ENCODE measurements around the gene CIDEC.
"Not testable (repeated sequence)": the region's sequence is repeated elsewhere in the genome, so short reads cannot be mapped to it uniquely, and the experiment has no call there.

The CIDEC gene

GRCh38 chr3:9897408-9898372 is 17.6 kb upstream of the CIDEC start:
- Histone ChIP-seq H3K36me3 (ENCODE audit: low read length) (peaks cover 3% of the 10 kb centered on the region; the same call in 1 of the 2 replicates), H3K27me3 (ENCODE audit: low read length) (no peaks in the 10 kb centered on the region), H3K4me3 (ENCODE audit: insufficient read depth, low read length, poor library complexity, severe bottlenecking) (no peak overlapping the region), H3K27ac (ENCODE audit: low read depth, low read length) (no peak overlapping the region), H4K20me1 (ENCODE audit: low read depth, low read length) (peaks cover 5% of the 10 kb centered on the region; the same call in 1 of the 2 replicates), H3K79me2 (ENCODE audit: insufficient read depth, low read length) (peaks cover 4% of the 10 kb centered on the region), H3K4me2 (ENCODE audit: low read depth, low read length, poor library complexity, severe bottlenecking) (no peak overlapping the region), H2AFZ (ENCODE audit: low read depth, low read length, severe bottlenecking) (no peak overlapping the region), H3F3A (ENCODE audit: insufficient read depth) (0 out of 2 replicates have a peak, but pooled peaks cover 9% of the 10 kb centered on the region), H3K9me3 (ENCODE audit: insufficient read depth, low read length) (no peaks in the 10 kb centered on the region), H3K9ac (ENCODE audit: low read length) (no peak overlapping the region), H3K9me2 (replicated peaks; ENCODE audit: insufficient read depth, low read length) (no peaks in the 10 kb centered on the region)
- TF ChIP-seq EZH2phosphoT487 (conservative IDR thresholded peaks at IDR 0.05; ENCODE audit: low read length) = no peak
- TF ChIP-seq, protein P1, sequence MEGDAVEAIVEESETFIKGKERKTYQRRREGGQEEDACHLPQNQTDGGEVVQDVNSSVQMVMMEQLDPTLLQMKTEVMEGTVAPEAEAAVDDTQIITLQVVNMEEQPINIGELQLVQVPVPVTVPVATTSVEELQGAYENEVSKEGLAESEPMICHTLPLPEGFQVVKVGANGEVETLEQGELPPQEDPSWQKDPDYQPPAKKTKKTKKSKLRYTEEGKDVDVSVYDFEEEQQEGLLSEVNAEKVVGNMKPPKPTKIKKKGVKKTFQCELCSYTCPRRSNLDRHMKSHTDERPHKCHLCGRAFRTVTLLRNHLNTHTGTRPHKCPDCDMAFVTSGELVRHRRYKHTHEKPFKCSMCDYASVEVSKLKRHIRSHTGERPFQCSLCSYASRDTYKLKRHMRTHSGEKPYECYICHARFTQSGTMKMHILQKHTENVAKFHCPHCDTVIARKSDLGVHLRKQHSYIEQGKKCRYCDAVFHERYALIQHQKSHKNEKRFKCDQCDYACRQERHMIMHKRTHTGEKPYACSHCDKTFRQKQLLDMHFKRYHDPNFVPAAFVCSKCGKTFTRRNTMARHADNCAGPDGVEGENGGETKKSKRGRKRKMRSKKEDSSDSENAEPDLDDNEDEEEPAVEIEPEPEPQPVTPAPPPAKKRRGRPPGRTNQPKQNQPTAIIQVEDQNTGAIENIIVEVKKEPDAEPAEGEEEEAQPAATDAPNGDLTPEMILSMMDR (IDR thresholded peaks at IDR 0.05; ENCODE audit: insufficient read depth, low read length, poor library complexity, severe bottlenecking) = no peak

GRCh38 chr3:9896755-9897407 is 16.8 kb upstream of the CIDEC start:
- H3K4me3 ChIP-seq (ENCODE audit: insufficient read depth, low read length, poor library complexity, severe bottlenecking); H3K9ac ChIP-seq (ENCODE audit: low read length); H4K20me1 ChIP-seq (ENCODE audit: low read depth, low read length); H3F3A ChIP-seq (ENCODE audit: insufficient read depth); H3K36me3 ChIP-seq (ENCODE audit: low read length); H3K27me3 ChIP-seq (ENCODE audit: low read length); H2AFZ ChIP-seq (ENCODE audit: low read depth, low read length, severe bottlenecking); H3K27ac ChIP-seq (ENCODE audit: low read depth, low read length); H3K9me3 ChIP-seq (ENCODE audit: insufficient read depth, low read length); H3K79me2 ChIP-seq (ENCODE audit: insufficient read depth, low read length); H3K4me2 ChIP-seq (ENCODE audit: low read depth, low read length, poor library complexity, severe bottlenecking); H3K9me2 ChIP-seq (replicated peaks; ENCODE audit: insufficient read depth, low read length): not testable (repeated sequence)

- not testable (repeated sequence) for H3K27ac ChIP-seq (ENCODE audit: low read depth, low read length); H3K9me3 ChIP-seq (ENCODE audit: insufficient read depth, low read length); H4K20me1 ChIP-seq (ENCODE audit: low read depth, low read length); H3K27me3 ChIP-seq (ENCODE audit: low read length); H3K9me2 ChIP-seq (replicated peaks; ENCODE audit: insufficient read depth, low read length); H3F3A ChIP-seq (ENCODE audit: insufficient read depth); H3K4me3 ChIP-seq (ENCODE audit: insufficient read depth, low read length, poor library complexity, severe bottlenecking); H3K36me3 ChIP-seq (ENCODE audit: low read length); H3K9ac ChIP-seq (ENCODE audit: low read length); H2AFZ ChIP-seq (ENCODE audit: low read depth, low read length, severe bottlenecking); H3K4me2 ChIP-seq (ENCODE audit: low read depth, low read length, poor library complexity, severe bottlenecking)
- H3K79me2 ChIP-seq (ENCODE audit: insufficient read depth, low read length) = peaks cover 19% of the 10 kb centered on the region
Observed at GRCh38 chr3:9895715-9896114, 15.7 kb upstream of the CIDEC start.

DNA sequence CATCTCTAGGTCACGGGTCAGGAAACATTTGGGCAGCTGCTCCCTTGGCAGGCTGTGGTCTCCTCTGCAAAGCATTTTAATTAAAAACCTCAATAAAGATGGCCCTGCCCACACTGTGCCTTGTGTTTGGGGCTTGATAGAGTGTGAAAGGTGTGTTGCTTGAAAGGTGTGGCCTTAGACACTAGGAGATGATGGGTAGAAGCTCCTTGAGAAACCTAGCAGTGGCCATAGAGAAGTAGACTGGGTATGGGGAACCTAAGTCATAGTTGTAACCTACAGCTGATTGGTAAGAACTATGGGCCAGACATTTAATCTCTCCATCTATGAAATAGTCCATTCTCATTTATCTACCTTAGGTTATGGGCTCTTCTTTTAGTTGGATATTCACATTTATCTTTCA is 13.7 kb upstream of the CIDEC start:
- Histone ChIP-seq H3F3A (ENCODE audit: insufficient read depth) (0 out of 2 replicates have a peak, but pooled peaks cover 12% of the 10 kb centered on the region), H3K4me2 (ENCODE audit: low read depth, low read length, poor library complexity, severe bottlenecking) (no peak overlapping the region), H2AFZ (ENCODE audit: low read depth, low read length, severe bottlenecking) (no peak overlapping the region), H3K9ac (ENCODE audit: low read length) (no peak overlapping the region), H4K20me1 (ENCODE audit: low read depth, low read length) (peaks cover 5% of the 10 kb centered on the region), H3K4me3 (ENCODE audit: insufficient read depth, low read length, poor library complexity, severe bottlenecking) (no peak overlapping the region), H3K36me3 (ENCODE audit: low read length) (peaks cover 3% of the 10 kb centered on the region; the same call in 1 of the 2 replicates), H3K79me2 (ENCODE audit: insufficient read depth, low read length) (peaks cover 22% of the 10 kb centered on the region), H3K27ac (ENCODE audit: low read depth, low read length) (no peak overlapping the region), H3K27me3 (ENCODE audit: low read length) (no peaks in the 10 kb centered on the region), H3K9me2 (replicated peaks; ENCODE audit: insufficient read depth, low read length) (no peaks in the 10 kb centered on the region), H3K9me3 (ENCODE audit: insufficient read depth, low read length) (no peaks in the 10 kb centered on the region)
- TF ChIP-seq EZH2phosphoT487 (conservative IDR thresholded peaks at IDR 0.05; ENCODE audit: low read length) = no peak
- TF ChIP-seq, protein P1 (IDR thresholded peaks at IDR 0.05; ENCODE audit: insufficient read depth, low read length, poor library complexity, severe bottlenecking) = no peak
